GM18951 (cell line): ENCODE results near the gene SPR.
"Not testable (repeated sequence)": the region's sequence is repeated elsewhere in the genome, so short reads cannot be mapped to it uniquely, and the experiment has no call there.

Source experiments
- POLR2A ChIP-seq: IDR thresholded peaks from 4 replicates; pipeline ENCODE4 v1.6.1; 2011; ENCODE audit warnings: mild to moderate bottlenecking; ENCODE audit not compliant: insufficient read length, insufficient read depth; ENCODE audit errors: extremely low read depth
- in situ Hi-C: fragments of 300-500 bp; cut with MboI; formaldehyde crosslinking; loops from one replicate; pipeline ENCODE4 v1.12.0; 2022; ENCODE audit warnings: low sequenced_read_pairs, mixed read lengths, inconsistent platforms; ENCODE audit not compliant: unreplicated experiment

SPR gene

GRCh38 chr2:72894514-72894913, 7.3 kb downstream of the SPR start:
- in situ Hi-C loops = loop anchor here (10.0 kb wide), 1 partner anchor 80 kb away; no protein-coding TSS in a partner anchor
- no peak for TF ChIP-seq POLR2A

GRCh38 chr2:72895154-72895553, 7.9 kb downstream of the SPR start:
- no peak for TF ChIP-seq POLR2A
- in situ Hi-C loops = loop anchor here (10.0 kb wide), 1 partner anchor 80 kb away; no protein-coding TSS in a partner anchor

GRCh38 chr2:72895759-72896281, 8.6 kb downstream of the SPR start:
- in situ Hi-C loops = loop anchor here (10.0 kb wide), 1 partner anchor 79 kb away; no protein-coding TSS in a partner anchor
- no peak for TF ChIP-seq POLR2A

GRCh38 chr2:72896446-72896845, 9.2 kb downstream of the SPR start:
- in situ Hi-C loops = loop anchor here (10.0 kb wide), 1 partner anchor 78 kb away; no protein-coding TSS in a partner anchor
- TF ChIP-seq POLR2A = no peak

GRCh38 chr2:72897785-72898584, 10.8 kb downstream of the SPR start:
- no peak for TF ChIP-seq POLR2A
- in situ Hi-C loops = loop anchor here (10.0 kb wide), 1 partner anchor 77 kb away; no protein-coding TSS in a partner anchor

- in situ Hi-C loops = loop anchor here (10.0 kb wide), 1 partner anchor 76 kb away; no protein-coding TSS in a partner anchor
- TF ChIP-seq POLR2A = no peak
Measured at GRCh38 chr2:72898585-72898906, 11.3 kb downstream of the SPR start.

GRCh38 chr2:72900191-72900825, 13.1 kb downstream of the SPR start:
- in situ Hi-C loops = no loop called here
- TF ChIP-seq POLR2A = no peak

- TF ChIP-seq POLR2A = no peak
- in situ Hi-C loops = no loop called here
Measured at GRCh38 chr2:72901426-72901825, 14.2 kb downstream of the SPR start.

GRCh38 chr2:72907369-72907768, 20.2 kb downstream of the SPR start:
- in situ Hi-C loops = not testable (repeated sequence)

GRCh38 chr2:72908741-72909140, 21.5 kb downstream of the SPR start:
- in situ Hi-C loops = no loop called here
- TF ChIP-seq POLR2A = no peak

- in situ Hi-C loops = no loop called here
- no peak for TF ChIP-seq POLR2A
Measured at GRCh38 chr2:72911256-72911655, 24.0 kb downstream of the SPR start.

- in situ Hi-C loops = no loop called here
- no peak for TF ChIP-seq POLR2A
Measured at GRCh38 chr2:72913486-72914205, 26.4 kb downstream of the SPR start.

- TF ChIP-seq POLR2A = no peak
- in situ Hi-C loops = no loop called here
Measured at GRCh38 chr2:72914206-72914559, 27.0 kb downstream of the SPR start.
